ENCODE data around the gene ARHGEF11. TPM values are rescaled to one million over a fixed set of nuclear protein-coding genes. Genes with fewer than 3 reads are reported as not detected.

ARHGEF11 gene
- total and polyA plus RNA-seq, 9 of the 15 experiments (the other 6 are each of a cell fraction or from before 2014, with no cell fraction given): 0.14 to 15.5 (median 9.0) TPM

- TF ChIP-seq E2F6 (IDR thresholded peaks at IDR 0.05; ENCODE audit: borderline replicate concordance in 1 of 2, extremely low read depth in 1 of 2, insufficient read depth in 1 of 2, insufficient read length in 1 of 2, low read depth in 1 of 2, low read length in 1 of 2, poor library complexity in 1 of 2, severe bottlenecking in 1 of 2) (peak; percentile 57 to 72), PATZ1 (CRISPR knock-in tag; IDR thresholded peaks at IDR 0.05; ENCODE audit: borderline replicate concordance) (no peak), MTA2 (IDR thresholded peaks at IDR 0.05; ENCODE audit: low read depth) (no peak), SUPT5H (IDR thresholded peaks at IDR 0.05) (no peak), ZNF778 (CRISPR knock-in tag; IDR thresholded peaks at IDR 0.05) (no peak), ZNF696 (CRISPR knock-in tag; conservative IDR thresholded peaks at IDR 0.05) (no peak), NFXL1 (CRISPR knock-in tag; IDR thresholded peaks at IDR 0.05) (no peak), ZNF780A (CRISPR knock-in tag; IDR thresholded peaks at IDR 0.05) (no peak), ZNF282 (CRISPR knock-in tag; IDR thresholded peaks at IDR 0.05) (no peak), IRF1 (CRISPR knock-in tag; IDR thresholded peaks at IDR 0.05; ENCODE audit: borderline replicate concordance) (no peak), VEZF1 (CRISPR knock-in tag; IDR thresholded peaks at IDR 0.05) (peak; percentile 96), MEF2A (IDR thresholded peaks at IDR 0.05; ENCODE audit: control insufficient read depth, low read depth, low read length) (no peak)
- TF ChIP-seq, protein P1, sequence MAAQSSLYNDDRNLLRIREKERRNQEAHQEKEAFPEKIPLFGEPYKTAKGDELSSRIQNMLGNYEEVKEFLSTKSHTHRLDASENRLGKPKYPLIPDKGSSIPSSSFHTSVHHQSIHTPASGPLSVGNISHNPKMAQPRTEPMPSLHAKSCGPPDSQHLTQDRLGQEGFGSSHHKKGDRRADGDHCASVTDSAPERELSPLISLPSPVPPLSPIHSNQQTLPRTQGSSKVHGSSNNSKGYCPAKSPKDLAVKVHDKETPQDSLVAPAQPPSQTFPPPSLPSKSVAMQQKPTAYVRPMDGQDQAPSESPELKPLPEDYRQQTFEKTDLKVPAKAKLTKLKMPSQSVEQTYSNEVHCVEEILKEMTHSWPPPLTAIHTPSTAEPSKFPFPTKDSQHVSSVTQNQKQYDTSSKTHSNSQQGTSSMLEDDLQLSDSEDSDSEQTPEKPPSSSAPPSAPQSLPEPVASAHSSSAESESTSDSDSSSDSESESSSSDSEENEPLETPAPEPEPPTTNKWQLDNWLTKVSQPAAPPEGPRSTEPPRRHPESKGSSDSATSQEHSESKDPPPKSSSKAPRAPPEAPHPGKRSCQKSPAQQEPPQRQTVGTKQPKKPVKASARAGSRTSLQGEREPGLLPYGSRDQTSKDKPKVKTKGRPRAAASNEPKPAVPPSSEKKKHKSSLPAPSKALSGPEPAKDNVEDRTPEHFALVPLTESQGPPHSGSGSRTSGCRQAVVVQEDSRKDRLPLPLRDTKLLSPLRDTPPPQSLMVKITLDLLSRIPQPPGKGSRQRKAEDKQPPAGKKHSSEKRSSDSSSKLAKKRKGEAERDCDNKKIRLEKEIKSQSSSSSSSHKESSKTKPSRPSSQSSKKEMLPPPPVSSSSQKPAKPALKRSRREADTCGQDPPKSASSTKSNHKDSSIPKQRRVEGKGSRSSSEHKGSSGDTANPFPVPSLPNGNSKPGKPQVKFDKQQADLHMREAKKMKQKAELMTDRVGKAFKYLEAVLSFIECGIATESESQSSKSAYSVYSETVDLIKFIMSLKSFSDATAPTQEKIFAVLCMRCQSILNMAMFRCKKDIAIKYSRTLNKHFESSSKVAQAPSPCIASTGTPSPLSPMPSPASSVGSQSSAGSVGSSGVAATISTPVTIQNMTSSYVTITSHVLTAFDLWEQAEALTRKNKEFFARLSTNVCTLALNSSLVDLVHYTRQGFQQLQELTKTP (IDR thresholded peaks at IDR 0.05; ENCODE audit: low read depth in 1 of 2, partially characterized antibody in 2 of 2): no peak
Measured at GRCh38 chr1:157045250-157046218, at the start of gene ARHGEF11 (continued).

Data from K562 (cell line).